Measurements from ENCODE around the gene KIFC3. TPM values are rescaled to one million over a fixed set of nuclear protein-coding genes. Genes with fewer than 3 reads are reported as not detected.

The KIFC3 gene
- total and polyA plus RNA-seq, 2 of the 13 experiments (the other 11 are each of a cell fraction or from before 2014, with no cell fraction given), result 42.1 to 45.3 TPM

GRCh38 chr16:57810197-57811031 lies 8.1 kb upstream of the KIFC3 start (continued):
- TF ChIP-seq, protein P1, sequence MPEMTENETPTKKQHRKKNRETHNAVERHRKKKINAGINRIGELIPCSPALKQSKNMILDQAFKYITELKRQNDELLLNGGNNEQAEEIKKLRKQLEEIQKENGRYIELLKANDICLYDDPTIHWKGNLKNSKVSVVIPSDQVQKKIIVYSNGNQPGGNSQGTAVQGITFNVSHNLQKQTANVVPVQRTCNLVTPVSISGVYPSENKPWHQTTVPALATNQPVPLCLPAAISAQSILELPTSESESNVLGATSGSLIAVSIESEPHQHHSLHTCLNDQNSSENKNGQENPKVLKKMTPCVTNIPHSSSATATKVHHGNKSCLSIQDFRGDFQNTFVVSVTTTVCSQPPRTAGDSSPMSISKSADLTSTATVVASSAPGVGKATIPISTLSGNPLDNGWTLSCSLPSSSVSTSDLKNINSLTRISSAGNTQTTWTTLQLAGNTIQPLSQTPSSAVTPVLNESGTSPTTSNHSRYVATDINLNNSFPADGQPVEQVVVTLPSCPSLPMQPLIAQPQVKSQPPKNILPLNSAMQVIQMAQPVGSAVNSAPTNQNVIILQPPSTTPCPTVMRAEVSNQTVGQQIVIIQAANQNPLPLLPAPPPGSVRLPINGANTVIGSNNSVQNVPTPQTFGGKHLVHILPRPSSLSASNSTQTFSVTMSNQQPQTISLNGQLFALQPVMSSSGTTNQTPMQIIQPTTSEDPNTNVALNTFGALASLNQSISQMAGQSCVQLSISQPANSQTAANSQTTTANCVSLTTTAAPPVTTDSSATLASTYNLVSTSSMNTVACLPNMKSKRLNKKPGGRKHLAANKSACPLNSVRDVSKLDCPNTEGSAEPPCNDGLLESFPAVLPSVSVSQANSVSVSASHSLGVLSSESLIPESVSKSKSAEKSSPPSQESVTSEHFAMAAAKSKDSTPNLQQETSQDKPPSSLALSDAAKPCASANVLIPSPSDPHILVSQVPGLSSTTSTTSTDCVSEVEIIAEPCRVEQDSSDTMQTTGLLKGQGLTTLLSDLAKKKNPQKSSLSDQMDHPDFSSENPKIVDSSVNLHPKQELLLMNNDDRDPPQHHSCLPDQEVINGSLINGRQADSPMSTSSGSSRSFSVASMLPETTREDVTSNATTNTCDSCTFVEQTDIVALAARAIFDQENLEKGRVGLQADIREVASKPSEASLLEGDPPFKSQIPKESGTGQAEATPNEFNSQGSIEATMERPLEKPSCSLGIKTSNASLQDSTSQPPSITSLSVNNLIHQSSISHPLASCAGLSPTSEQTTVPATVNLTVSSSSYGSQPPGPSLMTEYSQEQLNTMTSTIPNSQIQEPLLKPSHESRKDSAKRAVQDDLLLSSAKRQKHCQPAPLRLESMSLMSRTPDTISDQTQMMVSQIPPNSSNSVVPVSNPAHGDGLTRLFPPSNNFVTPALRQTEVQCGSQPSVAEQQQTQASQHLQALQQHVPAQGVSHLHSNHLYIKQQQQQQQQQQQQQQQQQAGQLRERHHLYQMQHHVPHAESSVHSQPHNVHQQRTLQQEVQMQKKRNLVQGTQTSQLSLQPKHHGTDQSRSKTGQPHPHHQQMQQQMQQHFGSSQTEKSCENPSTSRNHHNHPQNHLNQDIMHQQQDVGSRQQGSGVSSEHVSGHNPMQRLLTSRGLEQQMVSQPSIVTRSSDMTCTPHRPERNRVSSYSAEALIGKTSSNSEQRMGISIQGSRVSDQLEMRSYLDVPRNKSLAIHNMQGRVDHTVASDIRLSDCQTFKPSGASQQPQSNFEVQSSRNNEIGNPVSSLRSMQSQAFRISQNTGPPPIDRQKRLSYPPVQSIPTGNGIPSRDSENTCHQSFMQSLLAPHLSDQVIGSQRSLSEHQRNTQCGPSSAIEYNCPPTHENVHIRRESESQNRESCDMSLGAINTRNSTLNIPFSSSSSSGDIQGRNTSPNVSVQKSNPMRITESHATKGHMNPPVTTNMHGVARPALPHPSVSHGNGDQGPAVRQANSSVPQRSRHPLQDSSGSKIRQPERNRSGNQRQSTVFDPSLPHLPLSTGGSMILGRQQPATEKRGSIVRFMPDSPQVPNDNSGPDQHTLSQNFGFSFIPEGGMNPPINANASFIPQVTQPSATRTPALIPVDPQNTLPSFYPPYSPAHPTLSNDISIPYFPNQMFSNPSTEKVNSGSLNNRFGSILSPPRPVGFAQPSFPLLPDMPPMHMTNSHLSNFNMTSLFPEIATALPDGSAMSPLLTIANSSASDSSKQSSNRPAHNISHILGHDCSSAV (CRISPR knock-in tag; IDR thresholded peaks at IDR 0.05; ENCODE audit: borderline replicate concordance), result no peak
- TF ChIP-seq GMEB1 (CRISPR knock-in tag; IDR thresholded peaks at IDR 0.05; ENCODE audit: borderline replicate concordance), result 0 out of 2 replicates have a peak, but pooled peaks have one; percentile 5
- peak; percentile 82; the same call in 1 of the 2 replicates for TF ChIP-seq MEF2D (CRISPR knock-in tag; IDR thresholded peaks at IDR 0.05)
- peak; percentile 45; the same call in 1 of the 2 replicates for TF ChIP-seq ZNF782 (CRISPR knock-in tag; IDR thresholded peaks at IDR 0.05; ENCODE audit: borderline replicate concordance)
- peak; percentile 84 for TF ChIP-seq RXRB (CRISPR knock-in tag; IDR thresholded peaks at IDR 0.05; ENCODE audit: borderline replicate concordance)
- TF ChIP-seq ZNF558 (CRISPR knock-in tag; IDR thresholded peaks at IDR 0.05; ENCODE audit: borderline replicate concordance), result no peak
- TF ChIP-seq ARHGAP35 (CRISPR knock-in tag; IDR thresholded peaks at IDR 0.05; ENCODE audit: borderline replicate concordance), result peak; percentile 74
- no peak for TF ChIP-seq ZBTB39 (CRISPR knock-in tag; IDR thresholded peaks at IDR 0.05)
- peak; percentile 6; the same call in 1 of the 2 replicates for TF ChIP-seq NFYC (CRISPR knock-in tag; IDR thresholded peaks at IDR 0.05)
- peak; percentile 48 for TF ChIP-seq HNF4A (CRISPR knock-in tag; IDR thresholded peaks at IDR 0.05)
- TF ChIP-seq, protein P2, sequence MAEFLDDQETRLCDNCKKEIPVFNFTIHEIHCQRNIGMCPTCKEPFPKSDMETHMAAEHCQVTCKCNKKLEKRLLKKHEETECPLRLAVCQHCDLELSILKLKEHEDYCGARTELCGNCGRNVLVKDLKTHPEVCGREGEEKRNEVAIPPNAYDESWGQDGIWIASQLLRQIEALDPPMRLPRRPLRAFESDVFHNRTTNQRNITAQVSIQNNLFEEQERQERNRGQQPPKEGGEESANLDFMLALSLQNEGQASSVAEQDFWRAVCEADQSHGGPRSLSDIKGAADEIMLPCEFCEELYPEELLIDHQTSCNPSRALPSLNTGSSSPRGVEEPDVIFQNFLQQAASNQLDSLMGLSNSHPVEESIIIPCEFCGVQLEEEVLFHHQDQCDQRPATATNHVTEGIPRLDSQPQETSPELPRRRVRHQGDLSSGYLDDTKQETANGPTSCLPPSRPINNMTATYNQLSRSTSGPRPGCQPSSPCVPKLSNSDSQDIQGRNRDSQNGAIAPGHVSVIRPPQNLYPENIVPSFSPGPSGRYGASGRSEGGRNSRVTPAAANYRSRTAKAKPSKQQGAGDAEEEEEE (CRISPR knock-in tag; IDR thresholded peaks at IDR 0.05; ENCODE audit: borderline replicate concordance), result no peak
- TF ChIP-seq ZNF792 (CRISPR knock-in tag; IDR thresholded peaks at IDR 0.05), result peak; percentile 90
- peak; percentile 53; the same call in 1 of the 2 replicates for TF ChIP-seq DMAP1 (CRISPR knock-in tag; IDR thresholded peaks at IDR 0.05)
- no peak for TF ChIP-seq HNRNPH1 (optimal IDR thresholded peaks at IDR 0.05; ENCODE audit: low read depth, low read length)
- TF ChIP-seq GATAD2A (CRISPR knock-in tag; IDR thresholded peaks at IDR 0.05), result peak; percentile 93

Data from HepG2 (cell line).